Muscle layer of duodenum (tissue), 2 donors: Measurements from ENCODE around the gene PABPC1L.

Experiments used
- H3K27ac ChIP-seq: one replicate; pipeline ENCODE4 v1.7.0; 2013; ENCODE audit warnings: mild to moderate bottlenecking, low read length
- H3K27me3 ChIP-seq: one replicate; pipeline ENCODE4 v1.7.0; 2013; ENCODE audit warnings: low read depth, mild to moderate bottlenecking, control low read depth, low read length
- H3K36me3 ChIP-seq, 2 donors: one replicate each; pipeline ENCODE4 v1.7.0; 2013; ENCODE audit warnings: low read length in 2 of 2, control low read depth in 1 of 2, mild to moderate bottlenecking in 1 of 2; ENCODE audit not compliant: insufficient read depth in 2 of 2, control insufficient read depth in 1 of 2
- H3K4me1 ChIP-seq, 2 donors: one replicate each; pipeline ENCODE4 v1.7.0; 2013; ENCODE audit warnings: low read length in 2 of 2, mild to moderate bottlenecking in 2 of 2, control low read depth in 1 of 2, moderate library complexity in 1 of 2; ENCODE audit not compliant: insufficient read depth in 2 of 2, control insufficient read depth in 1 of 2
- H3K4me3 ChIP-seq, 2 donors: one replicate each; pipeline ENCODE4 v1.7.0; 2013; ENCODE audit warnings: low read length in 2 of 2, low read depth in 1 of 2, mild to moderate bottlenecking in 1 of 2
- H3K9me3 ChIP-seq, 2 donors: one replicate each; pipeline ENCODE4 v1.7.0; 2013; ENCODE audit warnings: low read length in 2 of 2, control low read depth in 1 of 2, mild to moderate bottlenecking in 1 of 2; ENCODE audit not compliant: control insufficient read depth in 1 of 2
- donor health status: healthy.

The PABPC1L gene

GRCh38 chr20:44970243-44970757, 60.4 kb downstream of the PABPC1L start:
- H3K4me3 ChIP-seq = no peak overlapping the region
- H3K4me1 ChIP-seq = peaks cover 0 to 13% of the 10 kb centered on the region in 2 donors
- H3K27me3 ChIP-seq = no peaks in the 10 kb centered on the region
- peak overlapping the region; percentile 61 for H3K27ac ChIP-seq
- H3K36me3 ChIP-seq = peaks cover 16 to 25% of the 10 kb centered on the region in 2 donors
- H3K9me3 ChIP-seq = no peaks in the 10 kb centered on the region

- Histone ChIP-seq H3K4me1 (no peaks in the 10 kb centered on the region), H3K4me3 (no peak overlapping the region), H3K27ac (no peak overlapping the region), H3K9me3 (no peaks in the 10 kb centered on the region), H3K27me3 (no peaks in the 10 kb centered on the region), H3K36me3 (peaks cover 25 to 33% of the 10 kb centered on the region in 2 donors)
Measured at GRCh38 chr20:44973053-44973452, 63.2 kb downstream of the PABPC1L start.

- peaks cover 38 to 44% of the 10 kb centered on the region in 2 donors for H3K36me3 ChIP-seq
- H3K27ac ChIP-seq = no peak overlapping the region
- no peaks in the 10 kb centered on the region for H3K9me3 ChIP-seq
Measured at GRCh38 chr20:44976698-44977097, 66.8 kb downstream of the PABPC1L start.

GRCh38 chr20:44979090-44979621, 69.3 kb downstream of the PABPC1L start:
- Histone ChIP-seq H3K4me1 (no peaks in the 10 kb centered on the region), H3K27me3 (no peaks in the 10 kb centered on the region), H3K4me3 (no peak overlapping the region), H3K9me3 (no peaks in the 10 kb centered on the region), H3K27ac (peak overlapping the region; percentile 12), H3K36me3 (peaks cover 34 to 44% of the 10 kb centered on the region in 2 donors)

More at GRCh38 chr20:44976698-44977097, 66.8 kb downstream of the PABPC1L start:
- no peak overlapping the region for H3K4me3 ChIP-seq
- H3K4me1 ChIP-seq = no peaks in the 10 kb centered on the region
- H3K27me3 ChIP-seq = no peaks in the 10 kb centered on the region

DNA sequence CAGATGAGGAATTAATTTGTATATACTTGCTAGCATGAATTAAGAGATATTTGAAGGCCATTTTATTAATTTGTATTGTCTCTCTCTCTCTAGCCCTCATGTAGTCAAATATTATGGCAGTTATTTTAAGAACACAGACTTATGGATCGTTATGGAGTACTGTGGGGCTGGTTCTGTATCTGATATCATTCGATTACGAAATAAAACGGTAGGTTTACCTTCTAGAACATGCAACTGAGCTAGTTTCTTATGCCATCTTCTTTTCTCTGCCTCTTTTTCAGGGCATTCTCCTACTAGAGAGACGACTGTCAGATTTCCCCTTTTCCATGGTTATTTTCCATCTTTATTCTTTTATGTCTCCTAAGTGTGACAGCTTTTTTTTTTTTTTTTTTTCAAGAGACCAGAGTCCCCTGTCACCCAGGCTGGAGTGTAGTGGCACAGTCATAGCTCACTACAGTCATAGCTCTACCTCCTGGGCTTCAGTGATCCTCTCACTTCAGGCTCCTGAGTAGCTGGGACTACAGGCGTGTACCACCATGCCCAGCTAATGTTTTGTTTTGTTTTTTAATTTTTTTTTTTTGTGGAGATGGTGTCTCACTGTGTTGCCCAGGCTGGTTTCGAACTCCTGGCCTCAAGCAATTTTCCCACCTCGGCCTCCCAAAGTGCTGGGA, 72.0 kb downstream of the PABPC1L start:
- no peak overlapping the region for H3K27ac ChIP-seq
- H3K27me3 ChIP-seq = no peaks in the 10 kb centered on the region
- H3K36me3 ChIP-seq = peaks cover 20 to 38% of the 10 kb centered on the region in 2 donors
- H3K9me3 ChIP-seq = no peaks in the 10 kb centered on the region
- H3K4me1 ChIP-seq = no peaks in the 10 kb centered on the region
- no peak overlapping the region for H3K4me3 ChIP-seq

- Histone ChIP-seq H3K36me3 (peaks cover 17 to 44% of the 10 kb centered on the region in 2 donors), H3K4me3 (no peak overlapping the region), H3K9me3 (no peaks in the 10 kb centered on the region), H3K27me3 (no peaks in the 10 kb centered on the region), H3K4me1 (no peaks in the 10 kb centered on the region), H3K27ac (no peak overlapping the region)
Measured at GRCh38 chr20:44983093-44983674, 73.3 kb downstream of the PABPC1L start.

GRCh38 chr20:44988631-44989171, 78.8 kb downstream of the PABPC1L start:
- H3K4me1 ChIP-seq = no peaks in the 10 kb centered on the region
- H3K27ac ChIP-seq = no peak overlapping the region
- no peak overlapping the region for H3K4me3 ChIP-seq
- peaks cover 5 to 10% of the 10 kb centered on the region in 2 donors for H3K36me3 ChIP-seq
- no peaks in the 10 kb centered on the region for H3K9me3 ChIP-seq
- H3K27me3 ChIP-seq = no peaks in the 10 kb centered on the region
